Endothelial cell of umbilical vein (primary cell): ENCODE results near the gene NFATC3. TPM values are rescaled to one million over a fixed set of nuclear protein-coding genes. Genes with fewer than 3 reads are reported as not detected.

ENCODE experiments used
- BruUV-seq: library from RNA; stranded (reverse); fragments of 400-500 nt; replicated peaks from 2 replicates; lab custom pipeline; 2021; lab: Mats Ljungman, UMichigan
- CTCF ChIA-PET: fragments of 300-600, 350-600 bp; sonication (Branson Sonifier 250); formaldehyde crosslinking; loops from one replicate; lab custom pipeline; 2021; ENCODE audit warnings: antibody characterized with exemption, inconsistent platforms; lab: Charles Lee
- POLR2A ChIA-PET: fragments of 300-600, 350-600 bp; sonication (Branson Sonifier 250); formaldehyde crosslinking; loops from one replicate; lab custom pipeline; 2021; ENCODE audit warnings: antibody characterized with exemption, inconsistent platforms; lab: Charles Lee
- DNase-seq: peaks from one replicate; pipeline ENCODE4 v3.0.0-alpha.2; 2011; ENCODE audit warnings: low read depth, low spot score
- FAIRE-seq: peaks from 2 replicates; lab custom pipeline; 2011; peaks lifted over from hg19 to GRCh38; lab: Jason Lieb, UNC
- H2AFZ ChIP-seq: 2 replicates; pipeline ENCODE4 v1.6.0; 2012; ENCODE audit warnings: low read depth, low read length, control low read depth, inconsistent platforms
- H3K27ac ChIP-seq: 2 replicates; pipeline ENCODE4 v1.5.1; 2011; ENCODE audit warnings: low read depth, mild to moderate bottlenecking, control low read depth, low read length, moderate library complexity; ENCODE audit not compliant: insufficient read depth
- H3K27me3 ChIP-seq, 2 experiments: 2 replicates each; pipeline versions ENCODE4 v1.6.0 to v1.6.1; 2011; ENCODE audit warnings: low read length in 2 of 2, mixed read lengths in 1 of 2; ENCODE audit not compliant: control insufficient read depth in 2 of 2, insufficient read depth in 2 of 2
- H3K36me3 ChIP-seq, 2 experiments: 2 replicates in 1 of 2; 3 replicates in 1 of 2; pipeline ENCODE4 v1.5.1; 2011; ENCODE audit warnings: low read length in 2 of 2, mild to moderate bottlenecking in 1 of 2, moderate library complexity in 1 of 2; ENCODE audit not compliant: control insufficient read depth in 2 of 2, insufficient read depth in 2 of 2; ENCODE audit errors: extremely low read depth in 1 of 2
- H3K4me1 ChIP-seq: 3 replicates; pipeline ENCODE4 v1.5.1; 2011; ENCODE audit warnings: mild to moderate bottlenecking, low read length; ENCODE audit not compliant: control insufficient read depth, insufficient read depth; ENCODE audit errors: extremely low read depth
- H3K4me2 ChIP-seq: 2 replicates; pipeline ENCODE4 v1.6.1; 2011; ENCODE audit warnings: low read length, control low read depth, mixed read lengths; ENCODE audit not compliant: insufficient read depth
- H3K4me3 ChIP-seq, 3 experiments: fragments of 200-600 bp in 1 of 3; sonication (generic), shearing (Covaris generic) in 1 of 3; replicated peaks in 1 of 3; 2 replicates each; pipeline ENCODE4 v1.5.1; 2011 to 2016; ENCODE audit warnings: control low read depth in 3 of 3, low read length in 3 of 3, mild to moderate bottlenecking in 2 of 3, inconsistent platforms in 1 of 3, low read depth in 1 of 3, moderate library complexity in 1 of 3; ENCODE audit not compliant: insufficient read depth in 1 of 3
- H3K79me2 ChIP-seq: 2 replicates; pipeline ENCODE4 v1.6.0; 2012; ENCODE audit warnings: low read length, inconsistent platforms; ENCODE audit not compliant: control insufficient read depth, insufficient read depth
- H3K9ac ChIP-seq: replicated peaks from 2 replicates; pipeline ENCODE3; 2011; ENCODE audit warnings: low read length, control low read depth; ENCODE audit not compliant: insufficient read depth; ENCODE audit errors: extremely low read depth
- H3K9me1 ChIP-seq: replicated peaks from 3 replicates; pipeline ENCODE4 v1.6.0; 2011; ENCODE audit warnings: mild to moderate bottlenecking, low read length; ENCODE audit not compliant: control insufficient read depth, insufficient read depth; ENCODE audit errors: extremely low read depth
- H3K9me3 ChIP-seq: replicated peaks from 2 replicates; pipeline ENCODE4 v1.5.1; 2012; ENCODE audit warnings: low read length, inconsistent platforms; ENCODE audit not compliant: control insufficient read depth, insufficient read depth
- H4K20me1 ChIP-seq: replicated peaks from 2 replicates; pipeline ENCODE3; 2011; ENCODE audit warnings: mild to moderate bottlenecking, low read length; ENCODE audit not compliant: control insufficient read depth, insufficient read depth; ENCODE audit errors: extremely low read depth
- CTCF ChIP-seq, 2 donors: IDR thresholded peaks; 1 replicate in 1 of 2; 2 replicates in 1 of 2; pipeline ENCODE4 v1.5.1; 2011; ENCODE audit warnings: low read length in 2 of 2, mild to moderate bottlenecking in 2 of 2, moderate library complexity in 2 of 2, control low read depth in 1 of 2, inconsistent platforms in 1 of 2, low read depth in 1 of 2; ENCODE audit not compliant: insufficient read depth in 1 of 2; ENCODE audit errors: extremely low read depth in 1 of 2
- EZH2 ChIP-seq: IDR thresholded peaks from 2 replicates; pipeline ENCODE4 v1.6.1; 2012; ENCODE audit warnings: borderline replicate concordance, low read depth, mild to moderate bottlenecking, moderate library complexity, low read length, inconsistent platforms; ENCODE audit not compliant: severe bottlenecking
- FOS ChIP-seq: IDR thresholded peaks from 2 replicates; pipeline ENCODE4 v1.6.1; 2011; ENCODE audit warnings: mild to moderate bottlenecking, low read length, moderate library complexity, borderline replicate concordance; ENCODE audit not compliant: insufficient read depth
- GATA2 ChIP-seq: IDR thresholded peaks from 2 replicates; pipeline ENCODE4 v1.7.0; 2011; ENCODE audit warnings: low read depth, mild to moderate bottlenecking, moderate library complexity, mixed read lengths, low read length; ENCODE audit not compliant: insufficient read length, insufficient read depth
- JUN ChIP-seq: IDR thresholded peaks from 2 replicates; pipeline ENCODE4 v1.6.1; 2011; ENCODE audit warnings: borderline replicate concordance, low read depth; ENCODE audit not compliant: insufficient read length, insufficient read depth
- MAX ChIP-seq: IDR thresholded peaks from 2 replicates; pipeline ENCODE4 v1.6.1; 2011; ENCODE audit not compliant: insufficient read depth, insufficient read length
- MYC ChIP-seq: IDR thresholded peaks from one replicate; pipeline ENCODE4 v1.6.1; 2011; ENCODE audit warnings: mild to moderate bottlenecking, low read depth, low read length
- POLR2A ChIP-seq: IDR thresholded peaks from 2 replicates; pipeline ENCODE4 v1.6.1; 2012; ENCODE audit warnings: low read depth, mild to moderate bottlenecking, control low read depth, low read length
- POLR2AphosphoS5 ChIP-seq: IDR thresholded peaks from 2 replicates; pipeline ENCODE4 v1.6.1; 2012; ENCODE audit warnings: low read depth, mild to moderate bottlenecking, control low read depth, low read length, moderate library complexity; ENCODE audit not compliant: insufficient read depth
- dilution Hi-C: fragments of 300-500 bp; cut with MboI; formaldehyde crosslinking; loops from one replicate; pipeline ENCODE4 v1.15.0; 2019; ENCODE audit warnings: low sequenced_read_pairs; ENCODE audit not compliant: extremely low pct_ligation_motif_present
- intact Hi-C: fragments of 100-400 bp; cut with micrococcal nuclease; formaldehyde crosslinking; loops from one replicate; pipeline ENCODE4 v1.10.0; 2022
- polyA plus RNA-seq, 4 experiments: library from polyadenylated mRNA; depleted of rRNA in 3 of 4; stranded (reverse) in 3 of 4; unstranded in 1 of 4; fragments of >200 nt; gene quantifications; 2 replicates each; pipeline versions ENCODE4 v1.2.1 to v1.2.3, GENCODE V29; 2011 to 2012; ENCODE audit warnings: missing spikeins in 1 of 4
- total RNA-seq: library from RNA; stranded (reverse); gene quantifications from 2 replicates; pipeline ENCODE4 v1.2.3, GENCODE V29; 2021

The NFATC3 gene
- total and polyA plus RNA-seq, 2 donors (not counting 3 experiments of a cell fraction or from before 2014, with no cell fraction given) = 15.6 to 33.1 TPM

- no peaks in the 10 kb centered on the region for H3K27me3 ChIP-seq
- dilution Hi-C loops (no loop called here), intact Hi-C loops (no loop called here)
- FAIRE-seq = peak; percentile 12
- H3K36me3 ChIP-seq = peaks cover 0 to 8% of the 10 kb centered on the region in 2 experiments
- H3K9me1 ChIP-seq = no peaks in the 10 kb centered on the region
- BruUV-seq = no TSS peak
- no peak overlapping the region for H3K27ac ChIP-seq
- CTCF ChIA-PET = no interaction called here
- no peak overlapping the region for H2AFZ ChIP-seq
- H3K9me3 ChIP-seq = no peaks in the 10 kb centered on the region
- POLR2A ChIA-PET = no interaction called here
- no peak for TF ChIP-seq MYC
- TF ChIP-seq GATA2 = no peak
- TF ChIP-seq EZH2 = no peak
- no peak for TF ChIP-seq POLR2A
- TF ChIP-seq FOS = no peak
- no peak for TF ChIP-seq CTCF (IDR thresholded peaks at IDR 0.05; ENCODE audit: extremely low read depth in 1 of 2, insufficient read depth in 1 of 2, low read depth in 1 of 2, low read length in 2 of 2)
- TF ChIP-seq MAX = no peak
- no peak for TF ChIP-seq POLR2AphosphoS5
- TF ChIP-seq JUN = no peak
- H3K4me2 ChIP-seq = no peak overlapping the region
- H3K9ac ChIP-seq = no peak overlapping the region
- H4K20me1 ChIP-seq = no peaks in the 10 kb centered on the region
- H3K79me2 ChIP-seq = peaks cover 82% of the 10 kb centered on the region
- no peak for DNase-seq
- no peak overlapping the region for H3K4me3 ChIP-seq
- peaks cover 25% of the 10 kb centered on the region for H3K4me1 ChIP-seq
These were observed 182.6 kb downstream of the NFATC3 start for GRCh38 chr16:68267612-68268405.
